PC-3 (cell line): Measurements from ENCODE around the gene ID2.

Source experiments
- EZH2 ChIP-seq: fragments of 300-600 bp; sonication (generic); IDR thresholded peaks from one replicate; pipeline ENCODE4 v1.6.1; 2017; ENCODE audit warnings: antibody characterized with exemption, mild to moderate bottlenecking, low read length; ENCODE audit not compliant: unreplicated experiment
- TF ChIP-seq, protein P1 (sequence below): fragments of 300-600 bp; sonication (generic); conservative IDR thresholded peaks from 2 replicates; pipeline ENCODE4 v1.5.1; 2017; ENCODE audit warnings: antibody characterized with exemption, low read depth, mild to moderate bottlenecking, low read length

GRCh38 chr2:8658064-8658862 is 23.6 kb upstream of the ID2 start:
- TF ChIP-seq, protein P1, sequence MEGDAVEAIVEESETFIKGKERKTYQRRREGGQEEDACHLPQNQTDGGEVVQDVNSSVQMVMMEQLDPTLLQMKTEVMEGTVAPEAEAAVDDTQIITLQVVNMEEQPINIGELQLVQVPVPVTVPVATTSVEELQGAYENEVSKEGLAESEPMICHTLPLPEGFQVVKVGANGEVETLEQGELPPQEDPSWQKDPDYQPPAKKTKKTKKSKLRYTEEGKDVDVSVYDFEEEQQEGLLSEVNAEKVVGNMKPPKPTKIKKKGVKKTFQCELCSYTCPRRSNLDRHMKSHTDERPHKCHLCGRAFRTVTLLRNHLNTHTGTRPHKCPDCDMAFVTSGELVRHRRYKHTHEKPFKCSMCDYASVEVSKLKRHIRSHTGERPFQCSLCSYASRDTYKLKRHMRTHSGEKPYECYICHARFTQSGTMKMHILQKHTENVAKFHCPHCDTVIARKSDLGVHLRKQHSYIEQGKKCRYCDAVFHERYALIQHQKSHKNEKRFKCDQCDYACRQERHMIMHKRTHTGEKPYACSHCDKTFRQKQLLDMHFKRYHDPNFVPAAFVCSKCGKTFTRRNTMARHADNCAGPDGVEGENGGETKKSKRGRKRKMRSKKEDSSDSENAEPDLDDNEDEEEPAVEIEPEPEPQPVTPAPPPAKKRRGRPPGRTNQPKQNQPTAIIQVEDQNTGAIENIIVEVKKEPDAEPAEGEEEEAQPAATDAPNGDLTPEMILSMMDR: no peak
- no peak for TF ChIP-seq EZH2
